SK-N-SH treated with all-trans-retinoic acid at 6 μM for 48 hours (cell line): Measurements from ENCODE around the gene LTBP1.

ENCODE experiments used
- ESRRG ChIP-seq: fragments of 250-450 bp; sonication (Bioruptor Pico); IDR thresholded peaks from 2 replicates; pipeline ENCODE4 v1.6.1; 2021; ENCODE audit warnings: mild to moderate bottlenecking
- SNAI2 ChIP-seq: fragments of 250-450 bp; sonication (Bioruptor Pico); IDR thresholded peaks from 2 replicates; pipeline ENCODE4 v1.5.0; 2020; ENCODE audit warnings: mild to moderate bottlenecking, moderate library complexity
- TOX ChIP-seq: fragments of 250-450 bp; sonication (Bioruptor Pico); IDR thresholded peaks from 2 replicates; pipeline ENCODE4 v1.8.0; 2021; ENCODE audit warnings: mild to moderate bottlenecking, moderate library complexity, borderline replicate concordance
- ZC3H10 ChIP-seq: fragments of 250-450 bp; sonication (Bioruptor Pico); IDR thresholded peaks from 2 replicates; pipeline ENCODE4 v1.5.1; 2021; ENCODE audit warnings: mild to moderate bottlenecking, moderate library complexity
- ZFP3 ChIP-seq: fragments of 250-450 bp; sonication (Bioruptor Pico); IDR thresholded peaks from 2 replicates; pipeline ENCODE4 v1.5.0; 2020; ENCODE audit warnings: mild to moderate bottlenecking, moderate library complexity
- ZFP30 ChIP-seq: fragments of 450-650 bp; formaldehyde crosslinking; IDR thresholded peaks from 2 replicates; pipeline ENCODE4 v1.5.0; 2022; ENCODE audit warnings: mild to moderate bottlenecking, moderate library complexity
- ZNF565 ChIP-seq: fragments of 450-650 bp; formaldehyde crosslinking; conservative IDR thresholded peaks from 2 replicates; pipeline ENCODE4 v1.5.0; 2020; ENCODE audit warnings: low read depth, mild to moderate bottlenecking, moderate library complexity
- TF ChIP-seq, protein P1 (sequence below): fragments of 250-450 bp; sonication (Bioruptor Pico); IDR thresholded peaks from 2 replicates; pipeline ENCODE4 v1.8.0; 2020; ENCODE audit warnings: mild to moderate bottlenecking, moderate library complexity, borderline replicate concordance
- TF ChIP-seq, protein P2 (sequence below): fragments of 250-450 bp; sonication (Bioruptor Pico); IDR thresholded peaks from 2 replicates; pipeline ENCODE4 v1.5.0; 2020; ENCODE audit warnings: mild to moderate bottlenecking, moderate library complexity

GRCh38 chr2:33375054-33375453 lies 428.3 kb downstream of the LTBP1 start:
- TF ChIP-seq TOX (CRISPR knock-in tag): no peak
- no peak for TF ChIP-seq SNAI2 (CRISPR knock-in tag)
- TF ChIP-seq ZNF565 (CRISPR knock-in tag): no peak
- TF ChIP-seq ESRRG (CRISPR knock-in tag): no peak
- TF ChIP-seq, protein P1, sequence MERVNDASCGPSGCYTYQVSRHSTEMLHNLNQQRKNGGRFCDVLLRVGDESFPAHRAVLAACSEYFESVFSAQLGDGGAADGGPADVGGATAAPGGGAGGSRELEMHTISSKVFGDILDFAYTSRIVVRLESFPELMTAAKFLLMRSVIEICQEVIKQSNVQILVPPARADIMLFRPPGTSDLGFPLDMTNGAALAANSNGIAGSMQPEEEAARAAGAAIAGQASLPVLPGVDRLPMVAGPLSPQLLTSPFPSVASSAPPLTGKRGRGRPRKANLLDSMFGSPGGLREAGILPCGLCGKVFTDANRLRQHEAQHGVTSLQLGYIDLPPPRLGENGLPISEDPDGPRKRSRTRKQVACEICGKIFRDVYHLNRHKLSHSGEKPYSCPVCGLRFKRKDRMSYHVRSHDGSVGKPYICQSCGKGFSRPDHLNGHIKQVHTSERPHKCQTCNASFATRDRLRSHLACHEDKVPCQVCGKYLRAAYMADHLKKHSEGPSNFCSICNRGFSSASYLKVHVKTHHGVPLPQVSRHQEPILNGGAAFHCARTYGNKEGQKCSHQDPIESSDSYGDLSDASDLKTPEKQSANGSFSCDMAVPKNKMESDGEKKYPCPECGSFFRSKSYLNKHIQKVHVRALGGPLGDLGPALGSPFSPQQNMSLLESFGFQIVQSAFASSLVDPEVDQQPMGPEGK (CRISPR knock-in tag): no peak
- TF ChIP-seq ZC3H10 (CRISPR knock-in tag): no peak
- TF ChIP-seq, protein P2, sequence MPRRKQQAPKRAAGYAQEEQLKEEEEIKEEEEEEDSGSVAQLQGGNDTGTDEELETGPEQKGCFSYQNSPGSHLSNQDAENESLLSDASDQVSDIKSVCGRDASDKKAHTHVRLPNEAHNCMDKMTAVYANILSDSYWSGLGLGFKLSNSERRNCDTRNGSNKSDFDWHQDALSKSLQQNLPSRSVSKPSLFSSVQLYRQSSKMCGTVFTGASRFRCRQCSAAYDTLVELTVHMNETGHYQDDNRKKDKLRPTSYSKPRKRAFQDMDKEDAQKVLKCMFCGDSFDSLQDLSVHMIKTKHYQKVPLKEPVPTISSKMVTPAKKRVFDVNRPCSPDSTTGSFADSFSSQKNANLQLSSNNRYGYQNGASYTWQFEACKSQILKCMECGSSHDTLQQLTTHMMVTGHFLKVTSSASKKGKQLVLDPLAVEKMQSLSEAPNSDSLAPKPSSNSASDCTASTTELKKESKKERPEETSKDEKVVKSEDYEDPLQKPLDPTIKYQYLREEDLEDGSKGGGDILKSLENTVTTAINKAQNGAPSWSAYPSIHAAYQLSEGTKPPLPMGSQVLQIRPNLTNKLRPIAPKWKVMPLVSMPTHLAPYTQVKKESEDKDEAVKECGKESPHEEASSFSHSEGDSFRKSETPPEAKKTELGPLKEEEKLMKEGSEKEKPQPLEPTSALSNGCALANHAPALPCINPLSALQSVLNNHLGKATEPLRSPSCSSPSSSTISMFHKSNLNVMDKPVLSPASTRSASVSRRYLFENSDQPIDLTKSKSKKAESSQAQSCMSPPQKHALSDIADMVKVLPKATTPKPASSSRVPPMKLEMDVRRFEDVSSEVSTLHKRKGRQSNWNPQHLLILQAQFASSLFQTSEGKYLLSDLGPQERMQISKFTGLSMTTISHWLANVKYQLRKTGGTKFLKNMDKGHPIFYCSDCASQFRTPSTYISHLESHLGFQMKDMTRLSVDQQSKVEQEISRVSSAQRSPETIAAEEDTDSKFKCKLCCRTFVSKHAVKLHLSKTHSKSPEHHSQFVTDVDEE (CRISPR knock-in tag): no peak
- TF ChIP-seq ZFP3 (CRISPR knock-in tag): no peak
- no peak for TF ChIP-seq ZFP30
